Endothelial cell of umbilical vein (primary cell): Measurements from ENCODE around the gene C3orf62. TPM values are rescaled to one million over a fixed set of nuclear protein-coding genes. Genes with fewer than 3 reads are reported as not detected.
A peak's percentile ranks its signal among the peaks of the same experiment; 100 is the strongest.

Experiments used
- BruUV-seq: library from RNA; stranded (reverse); fragments of 400-500 nt; replicated peaks from 2 replicates; lab custom pipeline; 2021; lab: Mats Ljungman, UMichigan
- CTCF ChIA-PET: fragments of 300-600, 350-600 bp; sonication (Branson Sonifier 250); formaldehyde crosslinking; loops from one replicate; lab custom pipeline; 2021; ENCODE audit warnings: antibody characterized with exemption, inconsistent platforms; lab: Charles Lee
- POLR2A ChIA-PET: fragments of 300-600, 350-600 bp; sonication (Branson Sonifier 250); formaldehyde crosslinking; loops from one replicate; lab custom pipeline; 2021; ENCODE audit warnings: antibody characterized with exemption, inconsistent platforms; lab: Charles Lee
- DNase-seq: peaks from one replicate; pipeline ENCODE4 v3.0.0-alpha.2; 2011; ENCODE audit warnings: low read depth, low spot score
- FAIRE-seq: peaks from 2 replicates; lab custom pipeline; 2011; peaks lifted over from hg19 to GRCh38; lab: Jason Lieb, UNC
- H2AFZ ChIP-seq: 2 replicates; pipeline ENCODE4 v1.6.0; 2012; ENCODE audit warnings: low read depth, low read length, control low read depth, inconsistent platforms
- H3K27ac ChIP-seq: 2 replicates; pipeline ENCODE4 v1.5.1; 2011; ENCODE audit warnings: low read depth, mild to moderate bottlenecking, control low read depth, low read length, moderate library complexity; ENCODE audit not compliant: insufficient read depth
- H3K27me3 ChIP-seq, 2 experiments: 2 replicates each; pipeline versions ENCODE4 v1.6.0 to v1.6.1; 2011; ENCODE audit warnings: low read length in 2 of 2, mixed read lengths in 1 of 2; ENCODE audit not compliant: control insufficient read depth in 2 of 2, insufficient read depth in 2 of 2
- H3K36me3 ChIP-seq, 2 experiments: 2 replicates in 1 of 2; 3 replicates in 1 of 2; pipeline ENCODE4 v1.5.1; 2011; ENCODE audit warnings: low read length in 2 of 2, mild to moderate bottlenecking in 1 of 2, moderate library complexity in 1 of 2; ENCODE audit not compliant: control insufficient read depth in 2 of 2, insufficient read depth in 2 of 2; ENCODE audit errors: extremely low read depth in 1 of 2
- H3K4me1 ChIP-seq: 3 replicates; pipeline ENCODE4 v1.5.1; 2011; ENCODE audit warnings: mild to moderate bottlenecking, low read length; ENCODE audit not compliant: control insufficient read depth, insufficient read depth; ENCODE audit errors: extremely low read depth
- H3K4me2 ChIP-seq: 2 replicates; pipeline ENCODE4 v1.6.1; 2011; ENCODE audit warnings: low read length, control low read depth, mixed read lengths; ENCODE audit not compliant: insufficient read depth
- H3K4me3 ChIP-seq, 3 experiments: fragments of 200-600 bp in 1 of 3; sonication (generic), shearing (Covaris generic) in 1 of 3; replicated peaks in 1 of 3; 2 replicates each; pipeline ENCODE4 v1.5.1; 2011 to 2016; ENCODE audit warnings: control low read depth in 3 of 3, low read length in 3 of 3, mild to moderate bottlenecking in 2 of 3, inconsistent platforms in 1 of 3, low read depth in 1 of 3, moderate library complexity in 1 of 3; ENCODE audit not compliant: insufficient read depth in 1 of 3
- H3K79me2 ChIP-seq: 2 replicates; pipeline ENCODE4 v1.6.0; 2012; ENCODE audit warnings: low read length, inconsistent platforms; ENCODE audit not compliant: control insufficient read depth, insufficient read depth
- H3K9ac ChIP-seq: replicated peaks from 2 replicates; pipeline ENCODE3; 2011; ENCODE audit warnings: low read length, control low read depth; ENCODE audit not compliant: insufficient read depth; ENCODE audit errors: extremely low read depth
- H3K9me1 ChIP-seq: replicated peaks from 3 replicates; pipeline ENCODE4 v1.6.0; 2011; ENCODE audit warnings: mild to moderate bottlenecking, low read length; ENCODE audit not compliant: control insufficient read depth, insufficient read depth; ENCODE audit errors: extremely low read depth
- H3K9me3 ChIP-seq: replicated peaks from 2 replicates; pipeline ENCODE4 v1.5.1; 2012; ENCODE audit warnings: low read length, inconsistent platforms; ENCODE audit not compliant: control insufficient read depth, insufficient read depth
- H4K20me1 ChIP-seq: replicated peaks from 2 replicates; pipeline ENCODE3; 2011; ENCODE audit warnings: mild to moderate bottlenecking, low read length; ENCODE audit not compliant: control insufficient read depth, insufficient read depth; ENCODE audit errors: extremely low read depth
- CTCF ChIP-seq, 2 donors: IDR thresholded peaks; 1 replicate in 1 of 2; 2 replicates in 1 of 2; pipeline ENCODE4 v1.5.1; 2011; ENCODE audit warnings: low read length in 2 of 2, mild to moderate bottlenecking in 2 of 2, moderate library complexity in 2 of 2, control low read depth in 1 of 2, inconsistent platforms in 1 of 2, low read depth in 1 of 2; ENCODE audit not compliant: insufficient read depth in 1 of 2; ENCODE audit errors: extremely low read depth in 1 of 2
- EZH2 ChIP-seq: IDR thresholded peaks from 2 replicates; pipeline ENCODE4 v1.6.1; 2012; ENCODE audit warnings: borderline replicate concordance, low read depth, mild to moderate bottlenecking, moderate library complexity, low read length, inconsistent platforms; ENCODE audit not compliant: severe bottlenecking
- FOS ChIP-seq: IDR thresholded peaks from 2 replicates; pipeline ENCODE4 v1.6.1; 2011; ENCODE audit warnings: mild to moderate bottlenecking, low read length, moderate library complexity, borderline replicate concordance; ENCODE audit not compliant: insufficient read depth
- GATA2 ChIP-seq: IDR thresholded peaks from 2 replicates; pipeline ENCODE4 v1.7.0; 2011; ENCODE audit warnings: low read depth, mild to moderate bottlenecking, moderate library complexity, mixed read lengths, low read length; ENCODE audit not compliant: insufficient read length, insufficient read depth
- JUN ChIP-seq: IDR thresholded peaks from 2 replicates; pipeline ENCODE4 v1.6.1; 2011; ENCODE audit warnings: borderline replicate concordance, low read depth; ENCODE audit not compliant: insufficient read length, insufficient read depth
- MAX ChIP-seq: IDR thresholded peaks from 2 replicates; pipeline ENCODE4 v1.6.1; 2011; ENCODE audit not compliant: insufficient read depth, insufficient read length
- MYC ChIP-seq: IDR thresholded peaks from one replicate; pipeline ENCODE4 v1.6.1; 2011; ENCODE audit warnings: mild to moderate bottlenecking, low read depth, low read length
- POLR2A ChIP-seq: IDR thresholded peaks from 2 replicates; pipeline ENCODE4 v1.6.1; 2012; ENCODE audit warnings: low read depth, mild to moderate bottlenecking, control low read depth, low read length
- POLR2AphosphoS5 ChIP-seq: IDR thresholded peaks from 2 replicates; pipeline ENCODE4 v1.6.1; 2012; ENCODE audit warnings: low read depth, mild to moderate bottlenecking, control low read depth, low read length, moderate library complexity; ENCODE audit not compliant: insufficient read depth
- dilution Hi-C: fragments of 300-500 bp; cut with MboI; formaldehyde crosslinking; loops from one replicate; pipeline ENCODE4 v1.15.0; 2019; ENCODE audit warnings: low sequenced_read_pairs; ENCODE audit not compliant: extremely low pct_ligation_motif_present
- intact Hi-C: fragments of 100-400 bp; cut with micrococcal nuclease; formaldehyde crosslinking; loops from one replicate; pipeline ENCODE4 v1.10.0; 2022
- polyA plus RNA-seq, 4 experiments: library from polyadenylated mRNA; depleted of rRNA in 3 of 4; stranded (reverse) in 3 of 4; unstranded in 1 of 4; fragments of >200 nt; gene quantifications; 2 replicates each; pipeline versions ENCODE4 v1.2.1 to v1.2.3, GENCODE V29; 2011 to 2012; ENCODE audit warnings: missing spikeins in 1 of 4
- total RNA-seq: library from RNA; stranded (reverse); gene quantifications from 2 replicates; pipeline ENCODE4 v1.2.3, GENCODE V29; 2021

Gene C3orf62
- total and polyA plus RNA-seq, 2 donors (not counting 3 experiments of a cell fraction or from before 2014, with no cell fraction given) = 2.8 to 5.6 TPM

DNA sequence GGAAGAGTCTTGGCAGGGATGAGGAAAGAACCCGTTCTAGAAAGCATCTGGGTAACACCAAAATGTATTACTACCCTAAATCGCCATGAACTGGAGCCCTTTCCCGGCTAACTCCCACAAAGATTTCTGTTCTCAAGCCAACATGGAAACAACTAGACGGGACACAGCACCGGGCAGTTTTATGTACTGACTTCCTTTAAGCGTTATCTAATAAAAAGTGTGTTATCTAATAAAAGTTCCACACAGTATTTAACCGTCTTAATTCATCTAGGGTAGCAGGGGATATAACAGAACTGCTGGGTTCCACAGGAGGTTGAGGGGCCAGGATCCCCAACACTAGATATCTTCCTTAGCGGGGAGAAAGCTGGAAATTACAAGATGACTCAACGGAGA lies 347 bp upstream of the C3orf62 start:
- peak overlapping the region; percentile 93 for H2AFZ ChIP-seq
- intact Hi-C loops (loop anchor here (1.0 to 2.0 kb wide), 2 partner anchors 106 to 183 kb away; partner anchors contain the start of genes KLHDC8B and QRICH1), dilution Hi-C loops (no loop called here)
- H3K9ac ChIP-seq = peak overlapping the region; percentile 62
- no peaks in the 10 kb centered on the region for H3K27me3 ChIP-seq
- H3K4me2 ChIP-seq = peak overlapping the region; percentile 97
- ChIA-PET POLR2A (interaction anchor here (1.0 kb wide), 1 partner anchor 224 kb away, joined by 3 read pairs; no protein-coding TSS in a partner anchor), CTCF (interaction anchor here (1.1 to 3.2 kb wide), 4 partner anchors 92 to 289 kb away, joined by 3 to 44 read pairs (median 8); partner anchors contain the start of gene KLHDC8B)
- peaks cover 3 to 6% of the 10 kb centered on the region in 2 experiments for H3K36me3 ChIP-seq
- peaks cover 18% of the 10 kb centered on the region for H3K4me1 ChIP-seq
- peak overlapping the region; percentile 41 to 53 (median 53) for H3K4me3 ChIP-seq
- peak overlapping the region; percentile 88 for H3K27ac ChIP-seq
- DNase-seq (no peak), FAIRE-seq (peak; percentile 76)
- H3K9me1 ChIP-seq = no peaks in the 10 kb centered on the region
- TF ChIP-seq MYC = no peak
- TF ChIP-seq EZH2 = no peak
- no peak for TF ChIP-seq POLR2A
- TF ChIP-seq FOS = no peak
- no peak for TF ChIP-seq MAX
- no peak for TF ChIP-seq JUN
- no peak for TF ChIP-seq GATA2
- TF ChIP-seq POLR2AphosphoS5 = no peak
- no peak for TF ChIP-seq CTCF (IDR thresholded peaks at IDR 0.05; ENCODE audit: extremely low read depth in 1 of 2, insufficient read depth in 1 of 2, low read depth in 1 of 2, low read length in 2 of 2)
- H4K20me1 ChIP-seq = no peaks in the 10 kb centered on the region
- no peaks in the 10 kb centered on the region for H3K79me2 ChIP-seq
- H3K9me3 ChIP-seq = no peaks in the 10 kb centered on the region
- TSS peak; percentile 94 for BruUV-seq
